A673 (cell line): ENCODE data around the gene SERPINA6. TPM values are rescaled to one million over a fixed set of nuclear protein-coding genes. Genes with fewer than 3 reads are reported as not detected.
A peak's percentile ranks its signal among the peaks of the same experiment; 100 is the strongest.

Experiments
- BruUV-seq: library from RNA; stranded (reverse); fragments of 400-500 nt; replicated peaks from 2 replicates; lab custom pipeline; 2021; lab: Mats Ljungman, UMichigan
- CTCF ChIA-PET: fragments of 300-600 bp; sonication (Branson Sonifier 250); formaldehyde crosslinking; loops from one replicate; lab custom pipeline; 2022; ENCODE audit warnings: antibody characterized with exemption; lab: Charles Lee
- POLR2A ChIA-PET: fragments of 300-600 bp; sonication (Branson Sonifier 250); formaldehyde crosslinking; loops from one replicate; lab custom pipeline; 2022; ENCODE audit warnings: antibody characterized with exemption; ENCODE audit not compliant: low non-redundant PET; lab: Charles Lee
- DNase-seq: peaks from one replicate; pipeline ENCODE4 v3.0.0-alpha.2; 2015; ENCODE audit warnings: low spot score
- H3K27ac ChIP-seq: fragments of 200-600 bp; sonication (generic); 2 replicates; pipeline ENCODE4 v1.5.1; 2016; ENCODE audit warnings: mixed run types, low read depth, mild to moderate bottlenecking, mixed read lengths, antibody characterized with exemption, low read length; ENCODE audit not compliant: poor library complexity, severe bottlenecking
- H3K27me3 ChIP-seq: fragments of 200-600 bp; sonication (generic); replicated peaks from 2 replicates; pipeline ENCODE4 v1.6.1; 2017; ENCODE audit warnings: mixed run types, low read depth, mild to moderate bottlenecking, mixed read lengths, antibody characterized with exemption, low read length; ENCODE audit not compliant: insufficient read depth, poor library complexity
- H3K36me3 ChIP-seq: fragments of 200-600 bp; sonication (generic); 2 replicates; pipeline ENCODE4 v1.6.1; 2016; ENCODE audit warnings: mixed run types, mild to moderate bottlenecking, mixed read lengths, antibody characterized with exemption, low read length; ENCODE audit not compliant: insufficient read depth, poor library complexity, severe bottlenecking
- H3K4me1 ChIP-seq: fragments of 200-600 bp; sonication (generic); 2 replicates; pipeline ENCODE4 v1.6.1; 2017; ENCODE audit warnings: mixed run types, mild to moderate bottlenecking, mixed read lengths, antibody characterized with exemption, low read length; ENCODE audit not compliant: insufficient read depth, poor library complexity, severe bottlenecking
- H3K4me3 ChIP-seq: fragments of 200-600 bp; sonication (generic); 2 replicates; pipeline ENCODE4 v1.5.1; 2016; ENCODE audit warnings: low read depth, mixed run types, mild to moderate bottlenecking, mixed read lengths, low read length; ENCODE audit not compliant: poor library complexity, severe bottlenecking
- H3K9me3 ChIP-seq: fragments of 200-600 bp; sonication (generic); 2 replicates; pipeline ENCODE4 v1.6.1; 2016; ENCODE audit warnings: mixed run types, low read depth, mild to moderate bottlenecking, mixed read lengths, antibody characterized with exemption, low read length; ENCODE audit not compliant: poor library complexity, severe bottlenecking
- CTCF ChIP-seq: fragments of 300-800, 200-600 bp; sonication (generic); conservative IDR thresholded peaks from 2 replicates; pipeline ENCODE4 v1.5.1; 2017; ENCODE audit warnings: low read depth, mild to moderate bottlenecking, antibody characterized with exemption, low read length, moderate library complexity, mixed read lengths
- EZH2 ChIP-seq: fragments of 200-600 bp; sonication (generic); IDR thresholded peaks from 2 replicates; pipeline ENCODE4 v1.6.1; 2017; ENCODE audit warnings: borderline replicate concordance, low read depth, mild to moderate bottlenecking, mixed read lengths, antibody characterized with exemption, low read length; ENCODE audit not compliant: poor library complexity, severe bottlenecking
- intact Hi-C: fragments of 100-400 bp; cut with micrococcal nuclease; formaldehyde crosslinking; loops from one replicate; pipeline ENCODE4 v1.10.0; 2022; ENCODE audit not compliant: unreplicated experiment
- total RNA-seq: library from RNA; stranded (reverse); gene quantifications from 2 replicates; pipeline ENCODE4 v1.2.3, GENCODE V29; 2021

SERPINA6 gene
- total RNA-seq, 1 experiment from 2014 or later, result not detected

GRCh38 chr14:94285158-94285557 lies 38.0 kb downstream of the SERPINA6 start:
- no peak for DNase-seq
- Histone ChIP-seq H3K4me1 (no peaks in the 10 kb centered on the region), H3K9me3 (no peaks in the 10 kb centered on the region), H3K27me3 (no peaks in the 10 kb centered on the region), H3K27ac (no peak overlapping the region), H3K36me3 (no peaks in the 10 kb centered on the region), H3K4me3 (no peak overlapping the region)
- CTCF ChIA-PET, result no interaction called here
- BruUV-seq, result no TSS peak
- TF ChIP-seq EZH2 (no peak), CTCF (no peak)
- intact Hi-C loops, result no loop called here
- POLR2A ChIA-PET, result no interaction called here

GRCh38 chr14:94284221-94284620 lies 38.9 kb downstream of the SERPINA6 start:
- CTCF ChIA-PET, result no interaction called here
- H3K4me3 ChIP-seq, result no peak overlapping the region
- intact Hi-C loops, result no loop called here
- no peaks in the 10 kb centered on the region for H3K9me3 ChIP-seq
- DNase-seq, result peak; percentile 35
- H3K4me1 ChIP-seq, result no peaks in the 10 kb centered on the region
- no peak overlapping the region for H3K27ac ChIP-seq
- TF ChIP-seq EZH2 (no peak), CTCF (no peak)
- no peaks in the 10 kb centered on the region for H3K36me3 ChIP-seq
- no peaks in the 10 kb centered on the region for H3K27me3 ChIP-seq
- POLR2A ChIA-PET, result no interaction called here
- no TSS peak for BruUV-seq

GRCh38 chr14:94282991-94283723 lies 40.0 kb downstream of the SERPINA6 start:
- no peak overlapping the region for H3K4me3 ChIP-seq
- DNase-seq, result no peak
- no peaks in the 10 kb centered on the region for H3K36me3 ChIP-seq
- no peaks in the 10 kb centered on the region for H3K4me1 ChIP-seq
- intact Hi-C loops, result no loop called here
- TF ChIP-seq EZH2 (no peak), CTCF (no peak)
- no peaks in the 10 kb centered on the region for H3K9me3 ChIP-seq
- no TSS peak for BruUV-seq
- no peaks in the 10 kb centered on the region for H3K27me3 ChIP-seq
- POLR2A ChIA-PET, result no interaction called here
- CTCF ChIA-PET, result no interaction called here
- H3K27ac ChIP-seq, result no peak overlapping the region
